ENCODE results near the gene TMPRSS4. TPM values are rescaled to one million over a fixed set of nuclear protein-coding genes. Genes with fewer than 3 reads are reported as not detected.

TMPRSS4 gene
- total and polyA plus RNA-seq, 4 donors, result 0.08 to 0.33 (median 0.24) TPM; not detected in 1

GRCh38 chr11:118157186-118157895, 80.5 kb downstream of the TMPRSS4 start:
- H3K9ac ChIP-seq (ENCODE audit: low read depth in 1 of 2, low read length in 2 of 2), result no peak overlapping the region
- no peaks in the 10 kb centered on the region for H3K9me3 ChIP-seq (ENCODE audit: control insufficient read depth in 4 of 4, low read length in 3 of 4)
- peaks cover 5 to 9% (median 6%) of the 10 kb centered on the region in 4 donors for H3K4me1 ChIP-seq (ENCODE audit: control insufficient read depth in 4 of 4, insufficient read depth in 4 of 4, low read length in 3 of 4)
- no peaks in the 10 kb centered on the region for H3K36me3 ChIP-seq (ENCODE audit: control insufficient read depth in 4 of 4, insufficient read depth in 3 of 4, low read depth in 1 of 4, low read length in 3 of 4)
- 38% methylated on average over 10 of the region's 10 CpGs for WGBS
- no peak overlapping the region for H3K4me3 ChIP-seq (ENCODE audit: low read depth in 1 of 3, low read length in 3 of 3)
- no peak for DNase-seq (ENCODE audit: low spot score)
- no peak for TF ChIP-seq EGR1 (IDR thresholded peaks at IDR 0.05; ENCODE audit: low read depth in 2 of 2)
- TF ChIP-seq SP1 (IDR thresholded peaks at IDR 0.05), result no peak
- TF ChIP-seq FOXA1 (IDR thresholded peaks at IDR 0.05), result no peak
- TF ChIP-seq ATF3 (IDR thresholded peaks at IDR 0.05), result no peak
- no peak for TF ChIP-seq TAF1 (conservative IDR thresholded peaks at IDR 0.05)
- no peak for TF ChIP-seq GABPA (IDR thresholded peaks at IDR 0.05 in 1 of 2, conservative IDR thresholded peaks at IDR 0.05 in 1 of 2)
- no peak for TF ChIP-seq HNF4G (IDR thresholded peaks at IDR 0.05)
- TF ChIP-seq REST (IDR thresholded peaks at IDR 0.05), result no peak
- TF ChIP-seq RAD21 (IDR thresholded peaks at IDR 0.05), result no peak
- TF ChIP-seq NR2F2 (IDR thresholded peaks at IDR 0.05), result no peak
- no peak for TF ChIP-seq MAX (IDR thresholded peaks at IDR 0.05)
- TF ChIP-seq CTCF (IDR thresholded peaks at IDR 0.05; ENCODE audit: low read depth, low read length, missing input control), result no peak
- TF ChIP-seq FOXA2 (IDR thresholded peaks at IDR 0.05), result no peak
- no peak for TF ChIP-seq ZBTB33 (IDR thresholded peaks at IDR 0.05)
- no peak for TF ChIP-seq YY1 (IDR thresholded peaks at IDR 0.05)
- TF ChIP-seq HNF4A (conservative IDR thresholded peaks at IDR 0.05), result no peak
- peaks cover 5 to 30% (median 8%) of the 10 kb centered on the region in 4 donors for H3K27me3 ChIP-seq (ENCODE audit: control insufficient read depth in 4 of 4, insufficient read depth in 4 of 4, low read length in 3 of 4)
- no peak overlapping the region for H3K27ac ChIP-seq (ENCODE audit: low read depth in 1 of 2, low read length in 2 of 2)
